GM21360 (cell line): Measurements from ENCODE around the gene PCLO.

Source experiments
- ATAC-seq: cut with Tn5 transposase; IDR thresholded peaks from one replicate; pipeline ENCODE4 v1.9.1; 2021; ENCODE audit warnings: mild to moderate bottlenecking, moderate library complexity; ENCODE audit not compliant: unreplicated experiment

Gene PCLO

GRCh38 chr7:82841828-82842227 lies 320.9 kb downstream of the PCLO start:
- no peak for ATAC-seq

GRCh38 chr7:82840061-82840460 lies 322.6 kb downstream of the PCLO start:
- no peak for ATAC-seq

GRCh38 chr7:82839555-82839954 lies 323.1 kb downstream of the PCLO start:
- no peak for ATAC-seq

- ATAC-seq: no peak
Observed at GRCh38 chr7:82839063-82839462, 323.6 kb downstream of the PCLO start.

GRCh38 chr7:82838314-82838713 lies 324.4 kb downstream of the PCLO start:
- ATAC-seq: no peak

- no peak for ATAC-seq
Observed at GRCh38 chr7:82823073-82823472, 339.6 kb downstream of the PCLO start.

- no peak for ATAC-seq
Observed at GRCh38 chr7:82821037-82821436, 341.6 kb downstream of the PCLO start.

- no peak for ATAC-seq
Observed at GRCh38 chr7:82818171-82818570, 344.5 kb downstream of the PCLO start.

GRCh38 chr7:82816272-82816671 lies 346.4 kb downstream of the PCLO start:
- no peak for ATAC-seq

GRCh38 chr7:82810558-82811259 lies 352.0 kb downstream of the PCLO start:
- peak; percentile 82 for ATAC-seq

GRCh38 chr7:82808633-82809032 lies 354.1 kb downstream of the PCLO start:
- ATAC-seq: no peak

- no peak for ATAC-seq
Observed at GRCh38 chr7:82805527-82805960, 357.1 kb downstream of the PCLO start.

GRCh38 chr7:82803411-82803810 lies 359.3 kb downstream of the PCLO start:
- ATAC-seq: no peak

GRCh38 chr7:82789883-82790609 lies 372.6 kb downstream of the PCLO start:
- ATAC-seq: no peak

- ATAC-seq: no peak
Observed at GRCh38 chr7:82778021-82778420, 384.7 kb downstream of the PCLO start.

GRCh38 chr7:82762880-82763279 lies 399.8 kb downstream of the PCLO start:
- ATAC-seq: no peak

- no peak for ATAC-seq
Observed at GRCh38 chr7:82760831-82761230, 401.9 kb downstream of the PCLO start.

- ATAC-seq: no peak
Observed at GRCh38 chr7:82760074-82760473, 402.6 kb downstream of the PCLO start.

- ATAC-seq: no peak
Observed at GRCh38 chr7:82755705-82756551, 406.8 kb downstream of the PCLO start.

- no peak for ATAC-seq
Observed at GRCh38 chr7:82750007-82750406, 412.7 kb downstream of the PCLO start.

GRCh38 chr7:82745820-82746219 lies 416.9 kb downstream of the PCLO start:
- no peak for ATAC-seq

GRCh38 chr7:82745117-82745516 lies 417.6 kb downstream of the PCLO start:
- ATAC-seq: no peak
